Activated naive CD8-positive, alpha-beta T cell (primary cell): ENCODE measurements around the gene MTMR3.

Source experiments
- H3K27ac Mint-ChIP-seq: one replicate; pipeline ENCODE4 v1.8.0; 2021; ENCODE audit warnings: mixed read lengths
- H3K27me3 Mint-ChIP-seq: one replicate; pipeline ENCODE4 v1.8.0; 2021; ENCODE audit warnings: mixed read lengths
- H3K36me3 Mint-ChIP-seq: one replicate; pipeline ENCODE4 v1.8.0; 2021; ENCODE audit warnings: mixed read lengths
- H3K4me1 Mint-ChIP-seq: one replicate; pipeline ENCODE4 v1.8.0; 2021; ENCODE audit warnings: low read depth, mixed read lengths
- H3K4me3 Mint-ChIP-seq: one replicate; pipeline ENCODE4 v1.8.0; 2021; ENCODE audit warnings: mild to moderate bottlenecking, mixed read lengths
- H3K9me3 Mint-ChIP-seq: one replicate; pipeline ENCODE4 v1.8.0; 2021; ENCODE audit warnings: low read depth, mixed read lengths

The MTMR3 gene

DNA sequence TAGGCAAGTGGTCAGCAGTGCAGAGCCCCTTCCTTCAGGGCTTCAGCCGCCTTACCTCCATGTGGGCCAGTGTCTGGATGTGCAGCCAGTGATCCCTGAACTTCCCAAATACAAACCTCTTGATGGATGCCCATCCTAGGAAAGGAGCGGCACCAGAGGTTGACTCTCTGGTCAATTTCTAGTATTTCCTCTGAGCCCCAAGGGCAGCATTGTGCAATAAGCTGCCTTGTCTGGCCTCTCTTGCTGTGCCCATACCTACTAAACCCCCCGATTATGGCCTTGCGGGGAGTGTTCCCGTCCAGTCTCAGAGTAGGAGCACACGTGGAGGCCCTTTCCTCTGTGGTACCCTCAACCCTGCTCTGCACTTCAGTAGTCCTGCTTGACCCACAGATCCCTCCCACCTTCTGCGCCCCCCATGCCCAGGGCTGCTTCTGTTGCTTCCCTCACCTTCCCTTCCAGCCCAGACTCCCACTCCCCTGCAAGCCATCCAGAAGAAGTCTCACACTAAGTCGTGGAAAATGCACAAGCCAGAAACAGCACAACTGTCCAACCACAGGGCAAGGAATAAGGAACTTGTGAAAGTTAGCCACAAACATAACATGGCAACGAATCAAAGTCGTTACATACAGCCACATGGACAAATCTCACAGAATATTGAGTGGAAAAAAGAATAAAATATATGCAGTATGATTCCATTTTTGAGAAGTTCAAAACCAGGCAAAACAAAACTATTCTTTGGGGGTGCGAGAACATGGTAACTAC lies 157.7 kb downstream of the MTMR3 start:
- Mint-ChIP-seq H3K27ac (no peak overlapping the region), H3K4me1 (no peaks in the 10 kb centered on the region), H3K9me3 (no peaks in the 10 kb centered on the region), H3K36me3 (no peaks in the 10 kb centered on the region), H3K27me3 (peaks cover 7% of the 10 kb centered on the region), H3K4me3 (no peak overlapping the region)

DNA sequence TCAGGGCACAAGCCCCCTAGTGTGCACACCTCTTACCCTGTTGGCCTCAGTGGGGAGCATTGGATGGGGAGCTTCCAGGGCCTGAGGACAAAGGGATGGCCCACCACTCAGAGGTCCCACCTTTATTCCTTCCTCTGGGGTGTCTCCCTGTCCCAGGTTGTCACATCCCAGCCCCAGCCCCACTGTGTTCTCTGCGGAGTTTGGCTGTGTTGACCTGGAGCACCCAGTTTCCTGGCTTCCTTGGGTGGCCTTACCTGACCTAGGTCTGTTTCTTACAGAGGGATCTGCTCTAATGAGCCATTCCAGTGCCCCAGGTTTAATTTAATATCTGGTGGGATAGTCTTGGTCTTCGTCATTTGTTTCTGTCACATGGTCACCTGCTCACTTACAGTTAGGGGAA lies 158.5 kb downstream of the MTMR3 start:
- H3K4me1 Mint-ChIP-seq: no peaks in the 10 kb centered on the region
- H3K27ac Mint-ChIP-seq: no peak overlapping the region
- H3K9me3 Mint-ChIP-seq: no peaks in the 10 kb centered on the region
- H3K36me3 Mint-ChIP-seq: no peaks in the 10 kb centered on the region
- H3K4me3 Mint-ChIP-seq: no peak overlapping the region
- H3K27me3 Mint-ChIP-seq: peaks cover 7% of the 10 kb centered on the region

DNA sequence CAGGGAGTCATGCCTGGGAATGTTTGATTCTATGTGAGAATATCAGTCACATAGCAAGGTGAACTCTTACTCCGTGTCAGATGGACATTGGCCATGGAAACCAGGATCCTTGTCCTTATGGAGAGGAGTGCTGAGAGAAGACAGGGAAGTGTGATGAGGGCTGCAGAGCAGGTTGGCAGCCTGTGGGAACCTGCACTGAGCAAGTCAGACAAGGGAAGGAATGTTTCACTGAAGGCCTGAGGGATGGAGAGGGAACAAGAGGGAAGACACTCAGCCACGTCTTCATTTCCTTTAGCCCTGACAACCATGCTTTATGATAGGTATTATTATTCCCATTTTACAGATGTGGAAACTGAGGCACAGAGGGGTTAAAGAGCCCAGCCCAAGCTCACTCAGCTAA lies 158.9 kb downstream of the MTMR3 start:
- Mint-ChIP-seq H3K4me3 (no peak overlapping the region), H3K36me3 (no peaks in the 10 kb centered on the region), H3K9me3 (no peaks in the 10 kb centered on the region), H3K4me1 (peaks cover 3% of the 10 kb centered on the region), H3K27ac (no peak overlapping the region), H3K27me3 (peaks cover 7% of the 10 kb centered on the region)

DNA sequence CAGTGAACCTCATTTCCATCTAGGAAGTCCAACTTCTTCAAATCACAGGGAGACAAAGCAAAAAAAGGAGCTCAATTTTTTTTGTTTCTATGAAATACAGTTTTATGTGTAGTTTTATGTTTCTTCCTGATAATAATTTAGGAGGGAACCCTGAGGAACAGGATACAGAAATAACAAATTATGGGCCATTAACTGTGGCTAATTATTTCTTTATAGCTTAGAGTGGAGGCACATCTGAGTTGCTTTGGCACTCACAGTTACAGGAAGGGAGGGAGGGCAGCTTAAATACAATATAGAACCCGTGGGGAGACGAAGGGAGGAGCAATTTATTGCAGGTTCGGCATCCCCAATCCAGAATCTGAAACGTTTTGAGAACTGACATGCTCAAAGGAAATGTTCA lies 160.2 kb downstream of the MTMR3 start:
- Mint-ChIP-seq H3K4me3 (no peak overlapping the region), H3K4me1 (peaks cover 11% of the 10 kb centered on the region), H3K27me3 (peaks cover 7% of the 10 kb centered on the region), H3K27ac (no peak overlapping the region), H3K9me3 (no peaks in the 10 kb centered on the region), H3K36me3 (no peaks in the 10 kb centered on the region)

DNA sequence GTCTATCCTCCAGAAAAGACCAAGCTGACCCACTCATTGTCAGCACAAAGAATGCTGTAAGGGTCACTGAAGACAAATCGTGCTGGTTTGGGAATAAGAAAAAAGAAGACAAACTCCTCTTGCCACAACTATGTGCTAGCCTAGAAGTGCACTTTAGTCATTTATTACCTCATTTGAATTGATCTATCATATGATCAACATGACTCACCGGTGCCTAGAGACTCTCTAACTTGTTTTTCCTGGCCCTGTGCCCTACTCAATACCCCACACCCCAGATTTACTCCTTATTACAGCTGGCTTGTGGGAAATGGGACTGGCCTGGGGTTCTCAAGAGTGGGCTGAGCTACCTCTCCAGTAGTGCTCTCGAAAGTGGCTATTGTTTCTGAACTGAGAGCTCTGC lies 161.4 kb downstream of the MTMR3 start:
- Mint-ChIP-seq H3K4me3 (no peak overlapping the region), H3K4me1 (peaks cover 11% of the 10 kb centered on the region), H3K27ac (no peak overlapping the region), H3K27me3 (peaks cover 7% of the 10 kb centered on the region), H3K36me3 (no peaks in the 10 kb centered on the region), H3K9me3 (no peaks in the 10 kb centered on the region)

DNA sequence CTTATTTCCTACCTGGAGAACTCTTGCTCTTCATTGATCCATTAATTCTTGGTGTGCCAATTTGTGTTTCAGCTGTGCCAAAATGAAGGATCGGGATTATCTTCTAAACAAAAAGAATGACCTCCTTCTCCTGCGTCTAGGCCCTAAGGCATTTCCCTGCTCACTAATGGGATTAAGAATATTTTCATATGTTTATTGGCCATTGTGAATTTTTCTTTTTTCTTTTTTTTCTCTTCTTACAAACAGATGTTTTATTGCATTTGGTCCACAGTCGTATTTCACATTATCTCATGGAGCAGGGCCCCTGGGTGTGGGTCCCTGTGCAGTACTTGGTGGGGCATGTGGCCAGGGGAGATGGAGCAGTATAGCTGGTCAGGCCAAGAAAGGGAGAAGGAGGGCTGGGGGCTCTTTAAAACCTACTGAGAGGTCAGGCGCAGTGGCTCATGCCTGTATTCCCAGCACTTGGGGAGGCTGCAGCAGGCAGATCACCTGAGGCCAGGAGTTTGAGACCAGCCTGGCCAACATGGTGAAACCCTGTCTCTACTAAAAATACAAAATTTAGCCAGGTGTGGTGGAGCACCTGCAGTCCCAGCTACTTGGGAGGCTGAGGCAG lies 162.0 kb downstream of the MTMR3 start:
- no peaks in the 10 kb centered on the region for H3K36me3 Mint-ChIP-seq
- H3K4me3 Mint-ChIP-seq: no peak overlapping the region
- H3K27ac Mint-ChIP-seq: no peak overlapping the region
- H3K9me3 Mint-ChIP-seq: no peaks in the 10 kb centered on the region
- H3K27me3 Mint-ChIP-seq: peaks cover 7% of the 10 kb centered on the region
- H3K4me1 Mint-ChIP-seq: peaks cover 11% of the 10 kb centered on the region

DNA sequence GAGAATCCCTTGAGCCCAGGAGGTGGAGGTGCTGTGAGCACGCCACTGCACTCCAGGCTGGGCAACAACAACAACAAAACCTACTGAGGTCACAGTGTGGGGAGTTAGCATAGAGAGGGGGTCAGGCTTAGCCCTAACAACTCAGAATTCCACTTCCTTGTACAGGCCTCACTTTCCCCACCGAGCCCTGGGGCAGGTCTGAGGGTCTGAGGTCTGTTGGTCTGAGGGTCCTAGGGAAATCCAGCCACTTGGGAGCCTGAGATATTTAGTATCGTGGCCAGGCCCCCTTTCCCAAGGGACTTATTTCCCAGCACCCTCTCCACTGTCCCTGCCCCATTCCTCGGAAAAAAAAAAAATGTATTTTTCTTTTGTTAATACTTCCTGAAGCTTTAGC lies 162.5 kb downstream of the MTMR3 start:
- no peaks in the 10 kb centered on the region for H3K9me3 Mint-ChIP-seq
- no peak overlapping the region for H3K4me3 Mint-ChIP-seq
- H3K4me1 Mint-ChIP-seq: peaks cover 11% of the 10 kb centered on the region
- no peaks in the 10 kb centered on the region for H3K36me3 Mint-ChIP-seq
- H3K27me3 Mint-ChIP-seq: peaks cover 7% of the 10 kb centered on the region
- no peak overlapping the region for H3K27ac Mint-ChIP-seq

DNA sequence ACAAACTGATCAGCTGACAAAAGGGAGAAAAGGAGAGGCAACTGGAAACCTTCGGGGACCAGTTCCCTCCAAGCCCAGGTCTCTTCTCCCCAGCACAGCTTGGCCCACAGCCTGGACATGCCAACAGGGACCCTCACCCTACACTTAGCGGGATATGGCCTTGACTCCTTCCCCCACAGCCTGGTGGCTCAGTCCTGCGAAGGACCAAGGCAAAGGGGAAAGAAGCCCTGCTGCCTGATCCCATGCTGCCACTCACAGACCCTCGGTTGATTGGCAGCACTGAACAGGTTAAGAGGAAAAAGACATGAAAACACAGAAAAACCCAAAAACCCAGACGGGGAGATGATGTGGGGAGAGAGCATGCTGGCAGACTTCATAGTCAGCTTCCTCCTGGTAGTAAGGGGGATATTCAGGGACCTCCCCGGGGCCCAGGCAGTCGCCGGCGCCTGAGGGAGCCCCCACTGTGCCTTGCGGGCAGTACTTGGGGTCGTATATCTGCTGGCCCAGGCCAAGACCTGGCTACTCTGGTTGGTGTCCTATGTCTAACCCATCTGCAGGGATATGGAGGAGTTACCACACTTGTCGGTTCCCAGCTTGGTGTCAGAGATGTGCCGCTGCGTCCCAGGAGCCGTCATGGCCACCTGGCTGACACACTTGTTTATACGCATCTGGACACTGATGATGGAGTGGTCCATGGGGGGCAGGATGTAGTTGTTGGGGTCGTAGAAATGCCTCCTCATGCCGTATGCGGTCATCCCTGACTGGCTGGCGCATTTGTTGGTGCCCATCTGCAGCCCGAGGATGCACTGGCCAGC lies 163.1 kb downstream of the MTMR3 start:
- no peak overlapping the region for H3K4me3 Mint-ChIP-seq
- H3K36me3 Mint-ChIP-seq: no peaks in the 10 kb centered on the region

DNA sequence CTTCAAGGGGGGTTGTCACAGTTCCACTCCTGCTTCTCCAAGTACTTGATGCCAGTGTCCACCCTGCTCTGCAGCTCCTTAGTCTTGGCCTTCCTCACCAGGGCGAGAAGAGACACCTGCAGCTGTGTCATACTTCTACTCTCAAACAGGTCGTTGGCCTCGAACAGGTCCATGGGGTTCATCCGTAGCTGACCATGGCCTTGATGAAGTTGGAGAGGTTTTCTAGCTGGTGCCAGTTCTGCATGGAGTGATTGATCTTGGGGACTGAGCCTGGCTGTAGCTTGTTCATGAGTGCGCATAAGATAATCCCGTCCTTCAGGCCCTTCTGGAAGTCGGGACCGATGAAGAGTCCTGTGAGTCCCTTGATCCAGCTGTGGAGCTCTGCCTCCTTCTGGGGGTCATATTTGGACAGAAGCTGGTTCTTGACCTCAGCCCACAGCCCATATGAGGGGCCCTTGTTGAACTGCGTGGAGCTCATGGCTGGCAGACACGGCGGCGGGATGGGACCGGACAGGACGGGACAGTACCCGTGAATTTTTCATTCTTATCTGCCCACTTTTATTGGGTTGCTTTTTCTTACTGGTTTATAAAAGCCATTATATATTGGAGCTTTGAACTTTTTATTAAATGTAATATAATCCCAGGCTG lies 163.9 kb downstream of the MTMR3 start:
- Mint-ChIP-seq H3K9me3 (no peaks in the 10 kb centered on the region), H3K27me3 (peaks cover 7% of the 10 kb centered on the region), H3K27ac (no peak overlapping the region), H3K4me1 (peaks cover 11% of the 10 kb centered on the region), H3K4me3 (no peak overlapping the region), H3K36me3 (no peaks in the 10 kb centered on the region)

More for the DNA sequence above, 163.1 kb downstream of the MTMR3 start:
- peaks cover 11% of the 10 kb centered on the region for H3K4me1 Mint-ChIP-seq
- H3K9me3 Mint-ChIP-seq: no peaks in the 10 kb centered on the region
- peaks cover 7% of the 10 kb centered on the region for H3K27me3 Mint-ChIP-seq
- H3K27ac Mint-ChIP-seq: no peak overlapping the region

DNA sequence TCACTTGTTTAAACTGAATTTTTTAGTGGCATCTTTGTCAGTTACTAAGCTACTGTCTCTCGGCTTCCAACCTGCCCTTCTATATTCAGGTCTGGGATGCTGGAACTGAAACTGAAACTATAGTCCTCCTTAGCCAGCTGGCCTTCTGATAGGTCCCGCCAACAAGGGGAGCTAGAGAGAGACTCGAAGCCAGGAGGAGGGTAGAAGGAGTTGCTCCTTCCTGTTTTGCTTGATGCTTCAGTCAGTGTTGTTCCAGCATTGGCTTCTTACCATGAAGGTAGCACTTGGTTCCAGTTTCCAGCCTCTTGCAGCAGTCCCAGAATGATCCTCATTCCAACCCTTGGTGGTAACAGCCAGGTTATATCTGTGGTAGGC lies 164.4 kb downstream of the MTMR3 start:
- H3K9me3 Mint-ChIP-seq: no peaks in the 10 kb centered on the region
- peaks cover 11% of the 10 kb centered on the region for H3K4me1 Mint-ChIP-seq
- H3K4me3 Mint-ChIP-seq: no peak overlapping the region
- no peaks in the 10 kb centered on the region for H3K36me3 Mint-ChIP-seq
- no peak overlapping the region for H3K27ac Mint-ChIP-seq
- H3K27me3 Mint-ChIP-seq: peaks cover 7% of the 10 kb centered on the region

DNA sequence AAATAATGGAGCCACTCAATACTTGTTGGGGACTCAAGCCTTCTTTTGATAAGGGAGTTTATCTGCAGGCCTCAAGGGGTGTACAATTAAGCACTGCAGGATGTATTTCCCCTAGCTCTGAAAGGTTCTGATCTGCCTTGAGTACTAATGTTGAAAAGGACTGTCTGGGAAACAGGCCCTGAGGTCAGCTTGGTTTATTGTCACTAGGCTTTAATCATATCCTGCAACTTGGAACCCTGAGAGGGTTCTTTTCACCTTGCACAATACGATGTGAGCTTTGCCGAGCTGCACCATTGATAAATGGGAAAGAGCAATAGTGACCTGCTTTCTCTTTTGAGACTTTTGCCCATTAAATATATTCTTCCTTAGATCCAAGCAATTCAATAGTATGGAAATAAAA lies 165.7 kb downstream of the MTMR3 start:
- Mint-ChIP-seq H3K36me3 (no peaks in the 10 kb centered on the region), H3K4me1 (peaks cover 11% of the 10 kb centered on the region), H3K9me3 (no peaks in the 10 kb centered on the region), H3K27ac (no peak overlapping the region), H3K4me3 (no peak overlapping the region), H3K27me3 (peaks cover 5% of the 10 kb centered on the region)

DNA sequence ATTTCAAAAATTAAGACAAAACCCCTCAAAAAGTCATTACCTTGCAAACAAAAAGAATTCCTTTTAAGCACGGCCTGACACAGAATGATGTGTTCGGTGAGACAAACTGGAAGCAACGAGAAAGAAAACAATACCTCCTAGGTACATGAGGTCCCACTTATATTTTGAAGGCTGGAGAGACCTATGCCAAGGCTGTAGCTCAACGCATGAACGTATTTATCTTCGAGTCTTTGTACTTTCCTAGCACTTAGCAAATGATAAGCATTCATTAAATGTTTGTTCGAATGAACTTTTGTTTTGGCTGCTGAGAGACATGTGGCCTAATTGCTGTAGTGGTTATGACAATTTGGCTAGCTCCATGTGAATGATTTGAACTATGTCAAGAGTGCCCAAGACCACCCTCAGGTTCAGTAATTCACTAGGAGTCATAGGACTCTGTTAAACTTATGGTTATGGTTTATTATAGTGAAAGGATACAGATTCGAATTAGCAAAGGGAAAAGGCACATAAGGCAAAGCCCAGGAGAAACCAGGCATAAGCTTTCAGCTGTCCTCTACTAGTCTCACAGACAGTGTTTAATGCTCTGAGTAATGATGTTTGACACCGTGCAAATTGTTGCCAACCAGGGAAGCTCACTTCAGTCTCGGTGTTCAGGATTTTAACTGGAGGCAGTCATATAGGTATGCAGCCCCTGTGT lies 171.2 kb downstream of the MTMR3 start:
- Mint-ChIP-seq H3K36me3 (peaks cover 4% of the 10 kb centered on the region), H3K27ac (no peak overlapping the region), H3K9me3 (peaks cover 13% of the 10 kb centered on the region), H3K4me3 (no peak overlapping the region), H3K27me3 (no peaks in the 10 kb centered on the region), H3K4me1 (no peaks in the 10 kb centered on the region)

DNA sequence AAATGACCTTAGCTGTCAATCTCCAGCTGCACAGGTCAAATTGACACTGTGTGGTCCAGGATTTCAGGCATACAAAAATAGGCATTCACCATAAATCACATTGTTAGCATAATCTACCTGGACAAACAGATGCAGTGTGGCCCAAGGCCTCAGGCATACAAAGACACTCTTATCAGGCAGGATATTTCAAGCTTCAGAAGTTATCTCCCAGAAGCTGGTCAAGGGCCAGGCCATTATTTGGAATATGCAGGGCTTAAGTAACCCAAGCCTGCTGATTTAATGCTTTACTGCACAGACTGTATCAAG lies 171.7 kb downstream of the MTMR3 start:
- H3K27me3 Mint-ChIP-seq: peaks cover 3% of the 10 kb centered on the region
- no peak overlapping the region for H3K4me3 Mint-ChIP-seq
- no peak overlapping the region for H3K27ac Mint-ChIP-seq
- H3K9me3 Mint-ChIP-seq: peaks cover 16% of the 10 kb centered on the region
- peaks cover 4% of the 10 kb centered on the region for H3K36me3 Mint-ChIP-seq
- no peaks in the 10 kb centered on the region for H3K4me1 Mint-ChIP-seq

DNA sequence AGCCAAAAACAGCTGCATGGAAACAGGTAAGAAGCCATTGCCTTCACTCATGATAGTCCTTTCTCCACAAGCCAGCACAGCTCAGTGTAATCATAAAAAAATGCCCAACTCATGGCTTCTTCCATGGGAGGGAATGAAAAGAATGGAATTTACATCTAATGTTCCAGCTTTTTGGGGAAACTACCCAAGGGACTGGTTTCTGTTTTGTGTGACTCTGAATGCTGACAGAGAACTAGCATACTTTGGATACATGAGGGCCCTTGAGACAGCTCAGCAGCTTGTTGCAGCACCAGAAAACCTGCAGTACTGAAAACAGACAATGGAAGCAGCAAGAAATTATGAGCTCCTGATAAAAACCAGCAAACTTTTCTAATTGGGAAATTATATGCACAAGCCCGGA lies 173.0 kb downstream of the MTMR3 start:
- Mint-ChIP-seq H3K4me3 (no peak overlapping the region), H3K27me3 (peaks cover 3% of the 10 kb centered on the region), H3K27ac (no peak overlapping the region), H3K36me3 (peaks cover 4% of the 10 kb centered on the region), H3K4me1 (no peaks in the 10 kb centered on the region), H3K9me3 (peaks cover 16% of the 10 kb centered on the region)

DNA sequence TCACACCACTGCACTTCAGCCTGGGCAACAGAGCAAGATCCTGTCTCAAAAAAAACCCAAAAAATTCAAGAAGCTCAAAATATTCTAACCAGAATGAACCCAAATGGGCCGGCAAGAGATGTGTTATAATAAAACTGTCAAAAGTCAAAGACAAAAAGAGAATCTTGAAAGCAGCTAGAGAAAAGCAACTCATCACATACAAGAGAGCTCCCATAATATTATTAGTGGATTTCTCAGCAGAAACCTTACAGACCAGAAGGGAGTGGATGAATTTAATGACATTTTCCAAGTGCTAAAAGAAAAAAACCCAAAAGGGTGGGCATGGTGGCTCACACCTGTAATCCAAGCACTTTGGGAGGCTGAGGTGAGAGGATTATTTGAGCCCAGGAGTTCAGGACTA lies 174.4 kb downstream of the MTMR3 start:
- no peak overlapping the region for H3K27ac Mint-ChIP-seq
- no peak overlapping the region for H3K4me3 Mint-ChIP-seq
- H3K4me1 Mint-ChIP-seq: no peaks in the 10 kb centered on the region
- peaks cover 7% of the 10 kb centered on the region for H3K27me3 Mint-ChIP-seq
- peaks cover 16% of the 10 kb centered on the region for H3K9me3 Mint-ChIP-seq
- H3K36me3 Mint-ChIP-seq: peaks cover 6% of the 10 kb centered on the region
